ENCODE data around the gene PHF21A. TPM values are rescaled to one million over a fixed set of nuclear protein-coding genes. Genes with fewer than 3 reads are reported as not detected.
A peak's percentile ranks its signal among the peaks of the same experiment; 100 is the strongest.

PHF21A gene
- polyA plus RNA-seq, 1 donor (not counting 4 experiments of a cell fraction or from before 2014, with no cell fraction given): 16.1 TPM

GRCh38 chr11:46122945-46123715 lies 1.9 kb upstream of the PHF21A start:
- Histone ChIP-seq H3K36me3 (ENCODE audit: control insufficient read depth in 2 of 2, extremely low read depth in 1 of 2, insufficient read depth in 2 of 2, low read length in 2 of 2) (no peaks in the 10 kb centered on the region), H3K9me3 (ENCODE audit: control insufficient read depth, low read depth, low read length) (no peaks in the 10 kb centered on the region), H3K4me1 (ENCODE audit: control insufficient read depth, extremely low read depth, insufficient read depth, low read length) (peaks cover 13% of the 10 kb centered on the region), H3K9ac (ENCODE audit: control insufficient read depth, extremely low read depth, insufficient read depth, low read length) (no peak overlapping the region), H3K4me3 (ENCODE audit: control insufficient read depth in 2 of 3, extremely low read depth in 1 of 3, insufficient read depth in 2 of 3, low read depth in 1 of 3, low read length in 3 of 3) (no peak overlapping the region), H4K20me1 (ENCODE audit: control insufficient read depth, extremely low read depth, insufficient read depth, low read length) (no peaks in the 10 kb centered on the region), H2AFZ (ENCODE audit: control insufficient read depth, low read length) (no peak overlapping the region), H3K9me1 (ENCODE audit: control insufficient read depth, extremely low read depth, insufficient read depth, low read length) (no peaks in the 10 kb centered on the region), H3K27me3 (ENCODE audit: control insufficient read depth, extremely low read depth, insufficient read depth, low read length) (no peaks in the 10 kb centered on the region), H3K79me2 (ENCODE audit: control insufficient read depth, insufficient read depth, low read length) (peaks cover 17% of the 10 kb centered on the region), H3K4me2 (ENCODE audit: control insufficient read depth, extremely low read depth, insufficient read depth, low read depth, low read length) (no peak overlapping the region), H3K27ac (ENCODE audit: control insufficient read depth, insufficient read depth, low read length) (no peak overlapping the region)
- DNase-seq (ENCODE audit: low read depth, low spot score): no peak
- dilution Hi-C loops (cut with MboI; ENCODE audit: extremely low pct_ligation_motif_present, low sequenced_read_pairs): no loop called here
- FAIRE-seq: no peak
- TF ChIP-seq CTCF (optimal IDR thresholded peaks at IDR 0.05 in 1 of 3, IDR thresholded peaks at IDR 0.05 in 1 of 3, conservative IDR thresholded peaks at IDR 0.05 in 1 of 3; ENCODE audit: extremely low read depth in 1 of 3, insufficient read depth in 2 of 3, low read length in 3 of 3) (no peak), EZH2 (IDR thresholded peaks at IDR 0.05; ENCODE audit: low read length) (no peak)

GRCh38 chr11:46121724-46122477 lies 647 bp upstream of the PHF21A start:
- H3K4me2 ChIP-seq (ENCODE audit: control insufficient read depth, extremely low read depth, insufficient read depth, low read depth, low read length): peak overlapping the region; percentile 87
- H3K36me3 ChIP-seq (ENCODE audit: control insufficient read depth in 2 of 2, extremely low read depth in 1 of 2, insufficient read depth in 2 of 2, low read length in 2 of 2): no peaks in the 10 kb centered on the region
- no peaks in the 10 kb centered on the region for H3K9me3 ChIP-seq (ENCODE audit: control insufficient read depth, low read depth, low read length)
- FAIRE-seq (no peak), DNase-seq (ENCODE audit: low read depth, low spot score) (peak; percentile 33)
- H3K4me1 ChIP-seq (ENCODE audit: control insufficient read depth, extremely low read depth, insufficient read depth, low read length): peaks cover 9% of the 10 kb centered on the region
- H2AFZ ChIP-seq (ENCODE audit: control insufficient read depth, low read length): peak overlapping the region; percentile 93
- peak overlapping the region; percentile 60 to 91 (median 76) for H3K4me3 ChIP-seq (ENCODE audit: control insufficient read depth in 2 of 3, extremely low read depth in 1 of 3, insufficient read depth in 2 of 3, low read depth in 1 of 3, low read length in 3 of 3)
- peak overlapping the region; percentile 47 for H3K27ac ChIP-seq (ENCODE audit: control insufficient read depth, insufficient read depth, low read length)
- peak overlapping the region; percentile 70 for H3K9ac ChIP-seq (ENCODE audit: control insufficient read depth, extremely low read depth, insufficient read depth, low read length)
- dilution Hi-C loops (cut with MboI; ENCODE audit: extremely low pct_ligation_motif_present, low sequenced_read_pairs): no loop called here
- H3K9me1 ChIP-seq (ENCODE audit: control insufficient read depth, extremely low read depth, insufficient read depth, low read length): no peaks in the 10 kb centered on the region
- H4K20me1 ChIP-seq (ENCODE audit: control insufficient read depth, extremely low read depth, insufficient read depth, low read length): no peaks in the 10 kb centered on the region
- H3K79me2 ChIP-seq (ENCODE audit: control insufficient read depth, insufficient read depth, low read length): peaks cover 29% of the 10 kb centered on the region
- no peak for TF ChIP-seq CTCF (optimal IDR thresholded peaks at IDR 0.05 in 1 of 3, IDR thresholded peaks at IDR 0.05 in 1 of 3, conservative IDR thresholded peaks at IDR 0.05 in 1 of 3; ENCODE audit: extremely low read depth in 1 of 3, insufficient read depth in 2 of 3, low read length in 3 of 3)
- TF ChIP-seq EZH2 (IDR thresholded peaks at IDR 0.05; ENCODE audit: low read length): no peak
- no peaks in the 10 kb centered on the region for H3K27me3 ChIP-seq (ENCODE audit: control insufficient read depth, extremely low read depth, insufficient read depth, low read length)

All from keratinocyte (primary cell).